ENCODE data around the gene NIN. TPM values are rescaled to one million over a fixed set of nuclear protein-coding genes. Genes with fewer than 3 reads are reported as not detected.

The NIN gene
- total RNA-seq, 4 donors from 2014 or later: 22.3 to 25.5 (median 22.5) TPM

- Histone ChIP-seq H3K27ac (peak overlapping the region in 2 of 3 donors; percentile 10 to 57), H3K4me1 (peaks cover 10% of the 10 kb centered on the region in 2 donors), H3K4me3 (replicated peaks in 1 of 3) (no peak overlapping the region), H3K9me3 (no peaks in the 10 kb centered on the region), H3K27me3 (no peaks in the 10 kb centered on the region), H3K36me3 (no peaks in the 10 kb centered on the region)
- no peak for DNase-seq
- TF ChIP-seq, protein P1, sequence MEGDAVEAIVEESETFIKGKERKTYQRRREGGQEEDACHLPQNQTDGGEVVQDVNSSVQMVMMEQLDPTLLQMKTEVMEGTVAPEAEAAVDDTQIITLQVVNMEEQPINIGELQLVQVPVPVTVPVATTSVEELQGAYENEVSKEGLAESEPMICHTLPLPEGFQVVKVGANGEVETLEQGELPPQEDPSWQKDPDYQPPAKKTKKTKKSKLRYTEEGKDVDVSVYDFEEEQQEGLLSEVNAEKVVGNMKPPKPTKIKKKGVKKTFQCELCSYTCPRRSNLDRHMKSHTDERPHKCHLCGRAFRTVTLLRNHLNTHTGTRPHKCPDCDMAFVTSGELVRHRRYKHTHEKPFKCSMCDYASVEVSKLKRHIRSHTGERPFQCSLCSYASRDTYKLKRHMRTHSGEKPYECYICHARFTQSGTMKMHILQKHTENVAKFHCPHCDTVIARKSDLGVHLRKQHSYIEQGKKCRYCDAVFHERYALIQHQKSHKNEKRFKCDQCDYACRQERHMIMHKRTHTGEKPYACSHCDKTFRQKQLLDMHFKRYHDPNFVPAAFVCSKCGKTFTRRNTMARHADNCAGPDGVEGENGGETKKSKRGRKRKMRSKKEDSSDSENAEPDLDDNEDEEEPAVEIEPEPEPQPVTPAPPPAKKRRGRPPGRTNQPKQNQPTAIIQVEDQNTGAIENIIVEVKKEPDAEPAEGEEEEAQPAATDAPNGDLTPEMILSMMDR (IDR thresholded peaks at IDR 0.05): no peak
- no peak for TF ChIP-seq POLR2A (IDR thresholded peaks at IDR 0.05)
- 28 to 37% methylated on average over 5 of the region's 5 CpGs for WGBS, 2 donors
- intact Hi-C loops (cut with DNase I): no loop called here
Observed at GRCh38 chr14:50677527-50678063, 153.4 kb downstream of the NIN start.

GRCh38 chr14:50676814-50677516 lies 154.0 kb downstream of the NIN start:
- intact Hi-C loops (cut with DNase I): no loop called here
- 86 to 90% methylated on average over 7 of the region's 7 CpGs for WGBS, 2 donors
- peak overlapping the region in 2 of 3 donors; percentile 10 to 57 for H3K27ac ChIP-seq

DNA sequence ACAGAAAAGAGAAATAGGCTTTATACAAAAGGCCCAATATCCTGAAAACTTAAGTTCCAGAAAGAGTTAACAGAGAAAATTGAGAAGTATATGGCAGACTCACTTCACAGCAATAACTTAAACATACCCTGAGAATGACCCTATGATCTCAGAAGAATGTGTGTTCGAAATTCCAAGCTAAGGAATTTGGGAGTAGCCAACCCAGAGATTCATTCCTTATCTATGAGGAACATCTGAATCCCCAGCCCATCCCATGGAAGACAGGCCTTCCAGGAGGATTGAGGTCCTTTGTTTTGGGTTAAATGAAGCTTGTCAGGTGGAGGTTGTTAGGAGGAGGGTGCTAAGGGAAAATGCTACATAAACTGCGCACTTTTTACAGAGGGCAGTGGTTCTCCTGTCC lies 155.4 kb downstream of the NIN start:
- Histone ChIP-seq H3K27me3 (no peaks in the 10 kb centered on the region), H3K9me3 (no peaks in the 10 kb centered on the region), H3K27ac (no peak overlapping the region), H3K4me3 (replicated peaks in 1 of 3) (no peak overlapping the region), H3K36me3 (no peaks in the 10 kb centered on the region), H3K4me1 (peaks cover 10% of the 10 kb centered on the region in 2 donors)
- intact Hi-C loops (cut with DNase I): no loop called here
- no peak for DNase-seq
- no peak for TF ChIP-seq POLR2A (IDR thresholded peaks at IDR 0.05)
- TF ChIP-seq, protein P1 (IDR thresholded peaks at IDR 0.05): no peak
- 83 to 90% methylated on average over 2 of the region's 2 CpGs for WGBS, 2 donors

More at GRCh38 chr14:50676814-50677516, 154.0 kb downstream of the NIN start:
- Histone ChIP-seq H3K36me3 (no peaks in the 10 kb centered on the region), H3K9me3 (no peaks in the 10 kb centered on the region), H3K4me3 (replicated peaks in 1 of 3) (no peak overlapping the region), H3K4me1 (peaks cover 10% of the 10 kb centered on the region in 2 donors), H3K27me3 (no peaks in the 10 kb centered on the region)
- no peak for TF ChIP-seq POLR2A (IDR thresholded peaks at IDR 0.05)
- TF ChIP-seq, protein P1 (IDR thresholded peaks at IDR 0.05): no peak
- no peak for DNase-seq

DNA sequence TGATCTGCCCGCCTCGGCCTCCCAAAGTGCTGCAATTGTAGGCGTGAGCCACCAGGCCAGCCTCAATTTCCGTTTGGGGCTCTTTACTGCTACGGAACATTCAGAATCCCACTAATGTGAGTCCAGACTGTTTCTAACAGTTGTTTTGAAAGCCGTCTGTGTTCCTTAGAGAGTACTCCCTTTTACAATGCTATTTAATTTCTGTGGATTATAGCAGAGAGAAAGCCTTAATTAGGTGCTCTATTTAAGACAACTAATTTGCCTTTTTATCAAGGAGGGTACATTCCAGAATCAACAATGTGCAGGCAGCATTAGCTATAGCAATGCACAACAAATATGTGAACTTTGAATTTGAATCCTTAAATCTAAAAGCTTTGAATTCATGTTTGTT lies 160.1 kb downstream of the NIN start:
- H3K4me1 ChIP-seq: peaks cover 2% of the 10 kb centered on the region in 2 donors
- no peak overlapping the region for H3K4me3 ChIP-seq (replicated peaks in 1 of 3)
- no peak overlapping the region for H3K27ac ChIP-seq
- TF ChIP-seq, protein P1 (IDR thresholded peaks at IDR 0.05): no peak
- TF ChIP-seq POLR2A (IDR thresholded peaks at IDR 0.05): no peak
- 96 to 97% methylated on average over 6 of the region's 6 CpGs for WGBS, 2 donors
- H3K9me3 ChIP-seq: no peaks in the 10 kb centered on the region
- no peak for DNase-seq
- intact Hi-C loops (cut with DNase I): no loop called here
- no peaks in the 10 kb centered on the region for H3K27me3 ChIP-seq
- H3K36me3 ChIP-seq: no peaks in the 10 kb centered on the region

DNA sequence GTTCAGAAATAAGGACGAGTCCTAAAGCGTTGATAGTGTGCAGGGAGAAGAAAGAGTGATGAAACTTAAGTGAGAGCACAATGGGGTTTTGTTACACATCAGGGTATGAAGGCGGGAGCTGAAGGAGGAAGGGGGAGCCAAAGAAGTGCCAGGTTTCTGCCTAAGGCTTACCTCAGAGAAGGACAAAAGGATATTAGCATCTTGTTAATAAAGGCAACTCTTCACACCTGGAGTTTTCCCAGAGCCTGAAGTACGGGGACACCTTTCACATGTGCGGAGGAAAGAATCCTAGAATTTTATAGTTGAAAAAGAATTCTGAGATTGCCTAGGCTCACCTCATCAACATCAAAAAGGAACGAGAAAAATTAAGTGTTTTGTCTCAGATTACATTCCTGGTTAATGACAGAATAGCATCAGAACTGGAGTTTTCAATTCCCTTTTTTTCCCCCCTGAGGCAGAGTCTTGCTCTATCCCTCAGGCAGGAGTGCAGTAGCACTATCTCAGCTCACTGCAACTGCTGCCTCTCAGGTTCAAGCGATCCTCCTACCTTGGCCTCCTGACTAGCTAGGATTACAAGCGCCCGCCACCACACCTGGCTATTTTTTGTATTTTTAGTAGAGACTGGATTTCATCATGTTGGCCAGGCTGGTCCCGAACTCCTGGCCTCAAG lies 160.6 kb downstream of the NIN start:
- no peaks in the 10 kb centered on the region for H3K27me3 ChIP-seq
- no peak overlapping the region for H3K27ac ChIP-seq
- no peak for TF ChIP-seq POLR2A (IDR thresholded peaks at IDR 0.05)
- TF ChIP-seq, protein P1 (IDR thresholded peaks at IDR 0.05): no peak
- 92% methylated on average over 10 of the region's 10 CpGs for WGBS, 2 donors
- H3K36me3 ChIP-seq: no peaks in the 10 kb centered on the region
- intact Hi-C loops (cut with DNase I): no loop called here
- no peak for DNase-seq
- H3K4me3 ChIP-seq (replicated peaks in 1 of 3): no peak overlapping the region
- H3K4me1 ChIP-seq: peaks cover 8% of the 10 kb centered on the region in 2 donors
- no peaks in the 10 kb centered on the region for H3K9me3 ChIP-seq
